Measurements from ENCODE around the gene RNF220. TPM values are rescaled to one million over a fixed set of nuclear protein-coding genes. Genes with fewer than 3 reads are reported as not detected.

The RNF220 gene
- polyA plus RNA-seq, 1 of the 3 experiments (the other 2 are of a cell fraction) = 83.7 TPM

DNA sequence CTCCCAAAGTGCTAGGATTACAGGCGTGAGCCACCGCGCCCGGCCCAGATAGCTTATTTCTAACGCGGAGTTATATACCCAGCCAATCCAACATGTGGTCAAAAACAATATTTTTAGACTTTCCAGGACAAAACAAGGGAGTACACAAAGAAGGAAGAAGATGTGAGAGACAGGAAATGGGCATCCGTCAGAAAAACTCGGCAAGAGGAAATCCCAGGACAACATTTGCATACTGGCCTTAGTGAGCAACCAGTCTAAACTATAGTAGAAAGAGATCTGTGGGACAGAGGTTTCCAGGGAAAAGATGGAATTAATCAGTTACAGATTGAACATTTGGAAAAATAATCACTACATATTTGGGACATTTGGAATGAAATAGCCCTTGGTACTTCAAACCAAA is 280.8 kb downstream of the RNF220 start:
- WGBS (ENCODE audit: low lambda C conversion rate) = 97% methylated on average over 8 of the region's 8 CpGs
- no peaks in the 10 kb centered on the region for H3K79me2 ChIP-seq (ENCODE audit: insufficient read depth)
- no peaks in the 10 kb centered on the region for H3K9me2 ChIP-seq
- H3K4me2 ChIP-seq = no peak overlapping the region
- no peak overlapping the region for H3K4me3 ChIP-seq (ENCODE audit: low read depth in 2 of 2, low read length in 1 of 2)
- H3K27me3 ChIP-seq (ENCODE audit: insufficient read depth) = no peaks in the 10 kb centered on the region
- no peak overlapping the region for H3K9ac ChIP-seq
- H3K4me1 ChIP-seq (ENCODE audit: control insufficient read depth in 1 of 2, insufficient read depth in 2 of 2, low read depth in 1 of 2, low read length in 1 of 2) = peaks cover 0 to 2% of the 10 kb centered on the region in 2 experiments; a peak in 1 of 4 replicates
- ChIA-PET CTCF (interaction anchor here (1.3 kb wide), 1 partner anchor 34 kb away, joined by 3 read pairs; no protein-coding TSS in a partner anchor), POLR2A (no interaction called here)
- no peak for DNase-seq
- TF ChIP-seq SIN3A (IDR thresholded peaks at IDR 0.05; ENCODE audit: borderline replicate concordance, low read depth, low read length) (no peak), MXI1 (IDR thresholded peaks at IDR 0.05; ENCODE audit: low read depth, low read length) (no peak)
- H3K9me3 ChIP-seq = no peaks in the 10 kb centered on the region
- H4K20me1 ChIP-seq (ENCODE audit: insufficient read depth) = no peaks in the 10 kb centered on the region
- no peak overlapping the region for H3K27ac ChIP-seq (ENCODE audit: low read depth in 2 of 2, low read length in 1 of 2)
- no peaks in the 10 kb centered on the region for H3K36me3 ChIP-seq (replicated peaks in 1 of 2; ENCODE audit: control insufficient read depth in 1 of 2, insufficient read depth in 2 of 2, low read length in 1 of 2)
- no peak overlapping the region for H2AFZ ChIP-seq (ENCODE audit: low read depth)
- no peaks in the 10 kb centered on the region for H3F3A ChIP-seq (replicated peaks; ENCODE audit: insufficient read depth)

DNA sequence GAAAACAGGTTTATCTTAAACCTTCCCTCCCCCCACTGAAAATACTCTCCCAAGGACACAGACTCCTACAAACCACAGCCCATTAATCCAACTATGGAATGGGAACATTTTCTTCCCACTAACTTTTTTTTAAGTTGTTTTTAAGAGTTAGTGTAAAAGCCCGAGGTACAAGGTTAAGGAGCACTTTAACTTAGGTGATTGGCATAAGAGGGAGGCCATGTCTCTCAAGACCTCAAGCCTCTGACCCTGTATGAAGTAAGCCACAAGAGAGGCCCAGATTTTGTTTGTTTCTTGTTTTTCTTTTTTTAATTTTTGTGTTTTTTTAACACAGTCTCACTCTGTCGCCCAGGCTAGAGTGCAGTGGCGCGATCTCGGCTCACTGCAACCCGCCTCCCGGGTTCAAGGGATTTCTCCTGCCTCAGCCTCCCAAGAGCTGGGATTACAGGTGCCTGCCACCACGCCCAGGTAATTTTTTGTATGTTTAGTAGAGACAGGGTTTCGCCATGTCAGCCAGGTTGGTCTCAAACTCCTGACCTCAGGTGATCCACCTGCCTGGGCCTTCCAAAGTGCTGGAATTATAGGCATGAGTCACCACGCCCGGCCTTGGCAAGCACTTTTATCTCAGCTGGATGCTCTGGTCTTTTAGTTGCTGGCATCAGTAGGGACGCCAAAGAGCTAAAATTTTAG is 283.8 kb downstream of the RNF220 start:
- Histone ChIP-seq H3K4me3 (ENCODE audit: low read depth in 2 of 2, low read length in 1 of 2) (no peak overlapping the region), H3F3A (replicated peaks; ENCODE audit: insufficient read depth) (no peaks in the 10 kb centered on the region), H3K79me2 (ENCODE audit: insufficient read depth) (no peaks in the 10 kb centered on the region), H3K9ac (no peak overlapping the region), H3K4me2 (no peak overlapping the region), H3K27ac (ENCODE audit: low read depth in 2 of 2, low read length in 1 of 2) (no peak overlapping the region), H3K27me3 (ENCODE audit: insufficient read depth) (no peaks in the 10 kb centered on the region), H3K9me3 (no peaks in the 10 kb centered on the region), H3K36me3 (replicated peaks in 1 of 2; ENCODE audit: control insufficient read depth in 1 of 2, insufficient read depth in 2 of 2, low read length in 1 of 2) (no peaks in the 10 kb centered on the region), H3K4me1 (ENCODE audit: control insufficient read depth in 1 of 2, insufficient read depth in 2 of 2, low read depth in 1 of 2, low read length in 1 of 2) (no peaks in the 10 kb centered on the region), H3K9me2 (no peaks in the 10 kb centered on the region), H2AFZ (ENCODE audit: low read depth) (no peak overlapping the region), H4K20me1 (ENCODE audit: insufficient read depth) (no peaks in the 10 kb centered on the region)
- CTCF ChIA-PET = no interaction called here
- POLR2A ChIA-PET = no interaction called here
- 85% methylated on average over 12 of the region's 12 CpGs for WGBS (ENCODE audit: low lambda C conversion rate)
- DNase-seq = no peak
- TF ChIP-seq MEF2A (IDR thresholded peaks at IDR 0.05; ENCODE audit: borderline replicate concordance, low read depth) (no peak), SIN3A (IDR thresholded peaks at IDR 0.05; ENCODE audit: borderline replicate concordance, low read depth, low read length) (no peak), GATA2 (CRISPR knock-in tag; IDR thresholded peaks at IDR 0.05) (no peak), SMC3 (IDR thresholded peaks at IDR 0.05; ENCODE audit: low read depth, low read length) (no peak), RCOR1 (IDR thresholded peaks at IDR 0.05; ENCODE audit: low read length) (no peak), TAF1 (IDR thresholded peaks at IDR 0.05; ENCODE audit: borderline replicate concordance, low read depth, low read length) (no peak), NFIC (IDR thresholded peaks at IDR 0.05; ENCODE audit: borderline replicate concordance) (no peak), NRF1 (IDR thresholded peaks at IDR 0.05; ENCODE audit: low read depth, low read length) (no peak), EZH2phosphoT487 (IDR thresholded peaks at IDR 0.05; ENCODE audit: borderline replicate concordance, low read depth) (no peak), TCF12 (IDR thresholded peaks at IDR 0.05) (no peak), CHD2 (IDR thresholded peaks at IDR 0.05; ENCODE audit: low read length, partially characterized antibody) (no peak), FOSL2 (IDR thresholded peaks at IDR 0.05; ENCODE audit: borderline replicate concordance, low read depth) (no peak)
- TF ChIP-seq, protein P1, sequence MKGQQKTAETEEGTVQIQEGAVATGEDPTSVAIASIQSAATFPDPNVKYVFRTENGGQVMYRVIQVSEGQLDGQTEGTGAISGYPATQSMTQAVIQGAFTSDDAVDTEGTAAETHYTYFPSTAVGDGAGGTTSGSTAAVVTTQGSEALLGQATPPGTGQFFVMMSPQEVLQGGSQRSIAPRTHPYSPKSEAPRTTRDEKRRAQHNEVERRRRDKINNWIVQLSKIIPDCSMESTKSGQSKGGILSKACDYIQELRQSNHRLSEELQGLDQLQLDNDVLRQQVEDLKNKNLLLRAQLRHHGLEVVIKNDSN (IDR thresholded peaks at IDR 0.05; ENCODE audit: borderline replicate concordance, low read depth) = no peak
- TF ChIP-seq, protein P2, sequence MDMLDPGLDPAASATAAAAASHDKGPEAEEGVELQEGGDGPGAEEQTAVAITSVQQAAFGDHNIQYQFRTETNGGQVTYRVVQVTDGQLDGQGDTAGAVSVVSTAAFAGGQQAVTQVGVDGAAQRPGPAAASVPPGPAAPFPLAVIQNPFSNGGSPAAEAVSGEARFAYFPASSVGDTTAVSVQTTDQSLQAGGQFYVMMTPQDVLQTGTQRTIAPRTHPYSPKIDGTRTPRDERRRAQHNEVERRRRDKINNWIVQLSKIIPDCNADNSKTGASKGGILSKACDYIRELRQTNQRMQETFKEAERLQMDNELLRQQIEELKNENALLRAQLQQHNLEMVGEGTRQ (IDR thresholded peaks at IDR 0.05; ENCODE audit: borderline replicate concordance, low read depth, low read length) = no peak
- TF ChIP-seq, protein P3, sequence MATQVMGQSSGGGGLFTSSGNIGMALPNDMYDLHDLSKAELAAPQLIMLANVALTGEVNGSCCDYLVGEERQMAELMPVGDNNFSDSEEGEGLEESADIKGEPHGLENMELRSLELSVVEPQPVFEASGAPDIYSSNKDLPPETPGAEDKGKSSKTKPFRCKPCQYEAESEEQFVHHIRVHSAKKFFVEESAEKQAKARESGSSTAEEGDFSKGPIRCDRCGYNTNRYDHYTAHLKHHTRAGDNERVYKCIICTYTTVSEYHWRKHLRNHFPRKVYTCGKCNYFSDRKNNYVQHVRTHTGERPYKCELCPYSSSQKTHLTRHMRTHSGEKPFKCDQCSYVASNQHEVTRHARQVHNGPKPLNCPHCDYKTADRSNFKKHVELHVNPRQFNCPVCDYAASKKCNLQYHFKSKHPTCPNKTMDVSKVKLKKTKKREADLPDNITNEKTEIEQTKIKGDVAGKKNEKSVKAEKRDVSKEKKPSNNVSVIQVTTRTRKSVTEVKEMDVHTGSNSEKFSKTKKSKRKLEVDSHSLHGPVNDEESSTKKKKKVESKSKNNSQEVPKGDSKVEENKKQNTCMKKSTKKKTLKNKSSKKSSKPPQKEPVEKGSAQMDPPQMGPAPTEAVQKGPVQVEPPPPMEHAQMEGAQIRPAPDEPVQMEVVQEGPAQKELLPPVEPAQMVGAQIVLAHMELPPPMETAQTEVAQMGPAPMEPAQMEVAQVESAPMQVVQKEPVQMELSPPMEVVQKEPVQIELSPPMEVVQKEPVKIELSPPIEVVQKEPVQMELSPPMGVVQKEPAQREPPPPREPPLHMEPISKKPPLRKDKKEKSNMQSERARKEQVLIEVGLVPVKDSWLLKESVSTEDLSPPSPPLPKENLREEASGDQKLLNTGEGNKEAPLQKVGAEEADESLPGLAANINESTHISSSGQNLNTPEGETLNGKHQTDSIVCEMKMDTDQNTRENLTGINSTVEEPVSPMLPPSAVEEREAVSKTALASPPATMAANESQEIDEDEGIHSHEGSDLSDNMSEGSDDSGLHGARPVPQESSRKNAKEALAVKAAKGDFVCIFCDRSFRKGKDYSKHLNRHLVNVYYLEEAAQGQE (IDR thresholded peaks at IDR 0.05; ENCODE audit: low read depth, low read length) = no peak
- TF ChIP-seq, protein P4, sequence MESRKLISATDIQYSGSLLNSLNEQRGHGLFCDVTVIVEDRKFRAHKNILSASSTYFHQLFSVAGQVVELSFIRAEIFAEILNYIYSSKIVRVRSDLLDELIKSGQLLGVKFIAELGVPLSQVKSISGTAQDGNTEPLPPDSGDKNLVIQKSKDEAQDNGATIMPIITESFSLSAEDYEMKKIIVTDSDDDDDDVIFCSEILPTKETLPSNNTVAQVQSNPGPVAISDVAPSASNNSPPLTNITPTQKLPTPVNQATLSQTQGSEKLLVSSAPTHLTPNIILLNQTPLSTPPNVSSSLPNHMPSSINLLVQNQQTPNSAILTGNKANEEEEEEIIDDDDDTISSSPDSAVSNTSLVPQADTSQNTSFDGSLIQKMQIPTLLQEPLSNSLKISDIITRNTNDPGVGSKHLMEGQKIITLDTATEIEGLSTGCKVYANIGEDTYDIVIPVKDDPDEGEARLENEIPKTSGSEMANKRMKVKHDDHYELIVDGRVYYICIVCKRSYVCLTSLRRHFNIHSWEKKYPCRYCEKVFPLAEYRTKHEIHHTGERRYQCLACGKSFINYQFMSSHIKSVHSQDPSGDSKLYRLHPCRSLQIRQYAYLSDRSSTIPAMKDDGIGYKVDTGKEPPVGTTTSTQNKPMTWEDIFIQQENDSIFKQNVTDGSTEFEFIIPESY (IDR thresholded peaks at IDR 0.05; ENCODE audit: borderline replicate concordance, low read depth) = no peak
- TF ChIP-seq, protein P5, sequence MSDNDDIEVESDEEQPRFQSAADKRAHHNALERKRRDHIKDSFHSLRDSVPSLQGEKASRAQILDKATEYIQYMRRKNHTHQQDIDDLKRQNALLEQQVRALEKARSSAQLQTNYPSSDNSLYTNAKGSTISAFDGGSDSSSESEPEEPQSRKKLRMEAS (IDR thresholded peaks at IDR 0.05; ENCODE audit: low read depth) = no peak

Measured in SK-N-SH (cell line).